Astrocyte (in vitro differentiated cells and primary cell): Measurements from ENCODE around the gene PPP3CA. TPM values are rescaled to one million over a fixed set of nuclear protein-coding genes. Genes with fewer than 3 reads are reported as not detected.
A peak's percentile ranks its signal among the peaks of the same experiment; 100 is the strongest.

Experiments
- DNase-seq: peaks from one replicate; pipeline ENCODE4 v3.0.0-alpha.2; 2010; ENCODE audit warnings: low read depth
- FAIRE-seq: peaks from 2 replicates; lab custom pipeline; 2011; peaks lifted over from hg19 to GRCh38; lab: Jason Lieb, UNC
- H2AFZ ChIP-seq: 2 replicates; pipeline ENCODE4 v1.6.0; 2012; ENCODE audit warnings: low read depth, low read length, inconsistent platforms
- H3K27ac ChIP-seq: 2 replicates; pipeline ENCODE4 v1.5.1; 2011; ENCODE audit warnings: low read depth, low read length, inconsistent platforms
- H3K27me3 ChIP-seq: 2 replicates; pipeline ENCODE4 v1.6.0; 2011; ENCODE audit warnings: low read length, inconsistent platforms; ENCODE audit not compliant: insufficient read depth
- H3K36me3 ChIP-seq: 2 replicates; pipeline ENCODE4 v1.5.1; 2011; ENCODE audit warnings: low read length, inconsistent platforms; ENCODE audit not compliant: insufficient read depth
- H3K4me1 ChIP-seq: 2 replicates; pipeline ENCODE4 v1.5.1; 2011; ENCODE audit warnings: low read length, inconsistent platforms; ENCODE audit not compliant: insufficient read depth
- H3K4me2 ChIP-seq: 2 replicates; pipeline ENCODE4 v1.6.0; 2012; ENCODE audit warnings: low read length, inconsistent platforms
- H3K4me3 ChIP-seq: 2 replicates; pipeline ENCODE4 v1.5.1; 2011; ENCODE audit warnings: low read depth, mild to moderate bottlenecking, low read length, inconsistent platforms; ENCODE audit not compliant: insufficient read depth
- H3K79me2 ChIP-seq: 2 replicates; pipeline ENCODE4 v1.6.0; 2012; ENCODE audit warnings: mild to moderate bottlenecking, low read length, inconsistent platforms; ENCODE audit not compliant: insufficient read depth
- H3K9ac ChIP-seq: 2 replicates; pipeline ENCODE4 v1.6.0; 2012; ENCODE audit warnings: mild to moderate bottlenecking, low read length, inconsistent platforms
- H3K9me3 ChIP-seq: 2 replicates; pipeline ENCODE4 v1.5.1; 2012; ENCODE audit warnings: low read depth, mild to moderate bottlenecking, low read length, inconsistent platforms; ENCODE audit not compliant: insufficient read depth
- H4K20me1 ChIP-seq: 2 replicates; pipeline ENCODE4 v1.6.0; 2012; ENCODE audit warnings: low read length, inconsistent platforms; ENCODE audit not compliant: insufficient read depth
- H3K27ac Mint-ChIP-seq: one replicate; pipeline ENCODE4 v1.8.0; 2021; ENCODE audit warnings: mild to moderate bottlenecking, mixed read lengths; ENCODE audit not compliant: unreplicated experiment
- H3K27me3 Mint-ChIP-seq: one replicate; pipeline ENCODE4 v1.8.0; 2021; ENCODE audit warnings: low read depth, mixed read lengths; ENCODE audit not compliant: unreplicated experiment
- H3K36me3 Mint-ChIP-seq: one replicate; pipeline ENCODE4 v1.8.0; 2021; ENCODE audit warnings: low read depth, mixed read lengths; ENCODE audit not compliant: unreplicated experiment
- H3K4me1 Mint-ChIP-seq: one replicate; pipeline ENCODE4 v1.8.0; 2021; ENCODE audit warnings: low read depth, mixed read lengths; ENCODE audit not compliant: unreplicated experiment
- H3K4me3 Mint-ChIP-seq: one replicate; pipeline ENCODE4 v1.8.0; 2021; ENCODE audit warnings: mild to moderate bottlenecking, moderate library complexity, mixed read lengths; ENCODE audit not compliant: unreplicated experiment
- H3K9me3 Mint-ChIP-seq: one replicate; pipeline ENCODE4 v1.8.0; 2021; ENCODE audit warnings: mild to moderate bottlenecking, mixed read lengths; ENCODE audit not compliant: unreplicated experiment
- CTCF ChIP-seq: IDR thresholded peaks from 2 replicates; pipeline ENCODE4 v1.5.1; 2011; ENCODE audit warnings: low read depth, mild to moderate bottlenecking, inconsistent platforms, low read length, moderate library complexity; ENCODE audit not compliant: insufficient read depth
- EZH2 ChIP-seq: IDR thresholded peaks from 2 replicates; pipeline ENCODE4 v1.6.1; 2012; ENCODE audit warnings: mild to moderate bottlenecking, low read length, inconsistent platforms; ENCODE audit not compliant: insufficient read depth
- microRNA-seq: library from miRNA; unstranded; fragments of <30 nt; microRNA quantifications from one replicate; pipeline ENCODE4 v1.2.0, GENCODE V29; 2020
- total RNA-seq: library from RNA; stranded (reverse); gene quantifications from 2 replicates; pipeline ENCODE4 v1.2.1, GENCODE V29; 2021

Gene PPP3CA
- total RNA-seq, 1 donor from 2014 or later, result 101 TPM

GRCh38 chr4:100979736-100980135, 367.6 kb downstream of the PPP3CA start:
- no peak for TF ChIP-seq EZH2
- TF ChIP-seq CTCF, result no peak
- H3K9me3 Mint-ChIP-seq, result no peaks in the 10 kb centered on the region
- Histone ChIP-seq H4K20me1 (no peaks in the 10 kb centered on the region), H3K9me3 (no peaks in the 10 kb centered on the region), H3K9ac (no peak overlapping the region), H3K4me1 (peaks cover 6% of the 10 kb centered on the region), H3K4me2 (no peak overlapping the region), H3K27me3 (no peaks in the 10 kb centered on the region), H2AFZ (no peak overlapping the region), H3K79me2 (no peaks in the 10 kb centered on the region), H3K27ac (no peak overlapping the region), H3K36me3 (no peaks in the 10 kb centered on the region), H3K4me3 (no peak overlapping the region)
- no peak for DNase-seq
- peaks cover 7% of the 10 kb centered on the region for H3K4me1 Mint-ChIP-seq
- no peaks in the 10 kb centered on the region for H3K27me3 Mint-ChIP-seq
- H3K27ac Mint-ChIP-seq, result no peak overlapping the region
- no peaks in the 10 kb centered on the region for H3K36me3 Mint-ChIP-seq
- no peak overlapping the region for H3K4me3 Mint-ChIP-seq
- FAIRE-seq, result no peak

GRCh38 chr4:100977746-100978397, 369.5 kb downstream of the PPP3CA start:
- Histone ChIP-seq H3K4me1 (peaks cover 3% of the 10 kb centered on the region), H3K9ac (no peak overlapping the region), H3K4me2 (no peak overlapping the region), H3K27ac (no peak overlapping the region), H3K4me3 (no peak overlapping the region), H3K27me3 (no peaks in the 10 kb centered on the region), H4K20me1 (no peaks in the 10 kb centered on the region), H3K36me3 (no peaks in the 10 kb centered on the region), H3K9me3 (no peaks in the 10 kb centered on the region), H2AFZ (no peak overlapping the region), H3K79me2 (no peaks in the 10 kb centered on the region)
- no peak for TF ChIP-seq EZH2
- H3K36me3 Mint-ChIP-seq, result no peaks in the 10 kb centered on the region
- H3K9me3 Mint-ChIP-seq, result no peaks in the 10 kb centered on the region
- no peak for FAIRE-seq
- H3K27ac Mint-ChIP-seq, result no peak overlapping the region
- peak; percentile 80 for DNase-seq
- H3K27me3 Mint-ChIP-seq, result no peaks in the 10 kb centered on the region
- H3K4me1 Mint-ChIP-seq, result no peaks in the 10 kb centered on the region
- no peak overlapping the region for H3K4me3 Mint-ChIP-seq

GRCh38 chr4:100977274-100977673, 370.1 kb downstream of the PPP3CA start:
- Histone ChIP-seq H2AFZ (no peak overlapping the region), H3K4me2 (no peak overlapping the region), H3K9ac (no peak overlapping the region), H3K4me3 (no peak overlapping the region), H3K4me1 (peaks cover 3% of the 10 kb centered on the region), H3K27ac (no peak overlapping the region), H3K27me3 (no peaks in the 10 kb centered on the region), H3K79me2 (no peaks in the 10 kb centered on the region), H3K9me3 (no peaks in the 10 kb centered on the region), H3K36me3 (no peaks in the 10 kb centered on the region), H4K20me1 (no peaks in the 10 kb centered on the region)
- no peak for DNase-seq
- no peaks in the 10 kb centered on the region for H3K36me3 Mint-ChIP-seq
- H3K4me3 Mint-ChIP-seq, result no peak overlapping the region
- no peaks in the 10 kb centered on the region for H3K4me1 Mint-ChIP-seq
- no peak for TF ChIP-seq EZH2
- no peak for TF ChIP-seq CTCF
- no peaks in the 10 kb centered on the region for H3K9me3 Mint-ChIP-seq
- no peak for FAIRE-seq
- H3K27me3 Mint-ChIP-seq, result no peaks in the 10 kb centered on the region
- no peak overlapping the region for H3K27ac Mint-ChIP-seq

Small RNAs within 50 kb of the gene (microRNA-seq; reads per million reads assigned to microRNA genes)
- gene MIR1255A (11.5 reads per million, percentile 38 among the genes with 10 or more reads in this experiment), gene MIR8066 (not detected)
